ENCODE data around the gene NOVA1. TPM values are rescaled to one million over a fixed set of nuclear protein-coding genes. Genes with fewer than 3 reads are reported as not detected.

Gene NOVA1
- total RNA-seq, 4 donors from 2014 or later = 10.3 to 22.4 (median 14.0) TPM

- no peak for DNase-seq (ENCODE audit: extremely low spot score)
- H3K36me3 ChIP-seq = no peaks in the 10 kb centered on the region
- no peak overlapping the region for H3K4me3 ChIP-seq
- no peaks in the 10 kb centered on the region for H3K4me1 ChIP-seq
- 85% methylated on average over 2 of the region's 2 CpGs for WGBS
- no peak for TF ChIP-seq POLR2A (IDR thresholded peaks at IDR 0.05; ENCODE audit: low read depth)
- no peak for TF ChIP-seq POLR2AphosphoS5 (IDR thresholded peaks at IDR 0.05)
- no peak for TF ChIP-seq EP300 (IDR thresholded peaks at IDR 0.05)
- no peak for TF ChIP-seq CTCF (IDR thresholded peaks at IDR 0.05)
- H3K27me3 ChIP-seq = no peaks in the 10 kb centered on the region
- no peak overlapping the region for H3K27ac ChIP-seq (replicated peaks in 1 of 4)
- no peaks in the 10 kb centered on the region for H3K9me3 ChIP-seq
- intact Hi-C loops (cut with DNase I) = no loop called here
Measured at GRCh38 chr14:26621807-26622560, 24.2 kb upstream of the NOVA1 start.

GRCh38 chr14:26621364-26621763, 23.5 kb upstream of the NOVA1 start:
- intact Hi-C loops (cut with DNase I) = no loop called here
- 94% methylated on average over 1 of the region's 1 CpG for WGBS

GRCh38 chr14:26611259-26611658, 13.4 kb upstream of the NOVA1 start:
- TF ChIP-seq POLR2A (IDR thresholded peaks at IDR 0.05; ENCODE audit: low read depth) (no peak), CTCF (IDR thresholded peaks at IDR 0.05) (no peak)
- no peak overlapping the region for H3K4me3 ChIP-seq
- H3K4me1 ChIP-seq = no peaks in the 10 kb centered on the region
- H3K27ac ChIP-seq (replicated peaks in 1 of 4) = no peak overlapping the region
- no peaks in the 10 kb centered on the region for H3K36me3 ChIP-seq
- intact Hi-C loops (cut with DNase I) = no loop called here
- H3K27me3 ChIP-seq = no peaks in the 10 kb centered on the region
- no peak for DNase-seq (ENCODE audit: extremely low spot score)
- H3K9me3 ChIP-seq = peaks cover 0 to 8% (median 3%) of the 10 kb centered on the region in 4 donors

More at GRCh38 chr14:26621364-26621763, 23.5 kb upstream of the NOVA1 start:
- H3K9me3 ChIP-seq = no peaks in the 10 kb centered on the region
- H3K4me1 ChIP-seq = no peaks in the 10 kb centered on the region
- H3K4me3 ChIP-seq = no peak overlapping the region
- no peaks in the 10 kb centered on the region for H3K27me3 ChIP-seq
- no peaks in the 10 kb centered on the region for H3K36me3 ChIP-seq
- H3K27ac ChIP-seq (replicated peaks in 1 of 4) = no peak overlapping the region
- no peak for DNase-seq (ENCODE audit: extremely low spot score)
- no peak for TF ChIP-seq POLR2AphosphoS5 (IDR thresholded peaks at IDR 0.05)
- no peak for TF ChIP-seq CTCF (IDR thresholded peaks at IDR 0.05)
- no peak for TF ChIP-seq EP300 (IDR thresholded peaks at IDR 0.05)
- TF ChIP-seq POLR2A (IDR thresholded peaks at IDR 0.05; ENCODE audit: low read depth) = no peak

GRCh38 chr14:26606729-26607312, 9.0 kb upstream of the NOVA1 start:
- Histone ChIP-seq H3K36me3 (no peaks in the 10 kb centered on the region), H3K27ac (replicated peaks in 1 of 4) (no peak overlapping the region), H3K4me1 (no peaks in the 10 kb centered on the region), H3K27me3 (no peaks in the 10 kb centered on the region), H3K4me3 (no peak overlapping the region), H3K9me3 (no peaks in the 10 kb centered on the region)
- no peak for DNase-seq (ENCODE audit: extremely low spot score)
- 57% methylated on average over 3 of the region's 3 CpGs for WGBS
- intact Hi-C loops (cut with DNase I) = loop anchor here (10.0 kb wide), 1 partner anchor 212 kb away; no protein-coding TSS in a partner anchor
- TF ChIP-seq EP300 (IDR thresholded peaks at IDR 0.05) (no peak), POLR2A (IDR thresholded peaks at IDR 0.05; ENCODE audit: low read depth) (no peak), POLR2AphosphoS5 (IDR thresholded peaks at IDR 0.05) (no peak), CTCF (IDR thresholded peaks at IDR 0.05) (no peak)
